Calu3 (cell line): ENCODE data around the gene PRKCZ. TPM values are rescaled to one million over a fixed set of nuclear protein-coding genes. Genes with fewer than 3 reads are reported as not detected.

ENCODE experiments used
- BruUV-seq: library from RNA; stranded (reverse); fragments of 400-500 nt; replicated peaks from 2 replicates; lab custom pipeline; 2021; lab: Mats Ljungman, UMichigan
- CTCF ChIA-PET: fragments of 300-600 bp; sonication (Branson Sonifier 250); formaldehyde crosslinking; loops from one replicate; lab custom pipeline; 2022; ENCODE audit warnings: antibody characterized with exemption; lab: Charles Lee
- DNase-seq: peaks from one replicate; pipeline ENCODE4 v3.0.0; 2022
- H3K27ac Mint-ChIP-seq: one replicate; pipeline ENCODE4 v1.8.0; 2022; ENCODE audit warnings: mixed read lengths; ENCODE audit not compliant: unreplicated experiment
- H3K27me3 Mint-ChIP-seq: one replicate; pipeline ENCODE4 v1.8.0; 2022; ENCODE audit warnings: mixed read lengths; ENCODE audit not compliant: unreplicated experiment
- H3K36me3 Mint-ChIP-seq: one replicate; pipeline ENCODE4 v1.8.0; 2022; ENCODE audit warnings: mild to moderate bottlenecking, moderate library complexity, mixed read lengths; ENCODE audit not compliant: insufficient read depth, unreplicated experiment
- H3K4me1 Mint-ChIP-seq: one replicate; pipeline ENCODE4 v1.8.0; 2022; ENCODE audit warnings: mild to moderate bottlenecking, low read depth, mixed read lengths; ENCODE audit not compliant: unreplicated experiment
- H3K4me3 Mint-ChIP-seq: one replicate; pipeline ENCODE4 v1.8.0; 2022; ENCODE audit warnings: mild to moderate bottlenecking, low read depth, moderate library complexity, mixed read lengths; ENCODE audit not compliant: unreplicated experiment
- H3K9me3 Mint-ChIP-seq: one replicate; pipeline ENCODE4 v1.8.0; 2022; ENCODE audit warnings: low read depth, mixed read lengths; ENCODE audit not compliant: unreplicated experiment
- intact Hi-C: fragments of 100-400 bp; cut with micrococcal nuclease; formaldehyde crosslinking; loops from one replicate; pipeline ENCODE4 v1.10.0; 2022; ENCODE audit not compliant: unreplicated experiment
- total RNA-seq: library from RNA; stranded (reverse); gene quantifications from 2 replicates; pipeline ENCODE4 v1.2.3, GENCODE V29; 2022
- TF ChIP-seq, protein P1 (sequence below): fragments of 200-600 bp; IDR thresholded peaks from one replicate; pipeline ENCODE4 v1.8.0; 2022; ENCODE audit warnings: antibody characterized with exemption; ENCODE audit not compliant: unreplicated experiment

PRKCZ gene
- total RNA-seq, 1 experiment from 2014 or later = 26.0 TPM

GRCh38 chr1:2224631-2225428 is 174.6 kb downstream of the PRKCZ start:
- Mint-ChIP-seq H3K27me3 (no peaks in the 10 kb centered on the region), H3K4me1 (no peaks in the 10 kb centered on the region), H3K4me3 (no peak overlapping the region), H3K27ac (no peak overlapping the region), H3K36me3 (peaks cover 28% of the 10 kb centered on the region), H3K9me3 (no peaks in the 10 kb centered on the region)
- DNase-seq = no peak
- TF ChIP-seq, protein P1, sequence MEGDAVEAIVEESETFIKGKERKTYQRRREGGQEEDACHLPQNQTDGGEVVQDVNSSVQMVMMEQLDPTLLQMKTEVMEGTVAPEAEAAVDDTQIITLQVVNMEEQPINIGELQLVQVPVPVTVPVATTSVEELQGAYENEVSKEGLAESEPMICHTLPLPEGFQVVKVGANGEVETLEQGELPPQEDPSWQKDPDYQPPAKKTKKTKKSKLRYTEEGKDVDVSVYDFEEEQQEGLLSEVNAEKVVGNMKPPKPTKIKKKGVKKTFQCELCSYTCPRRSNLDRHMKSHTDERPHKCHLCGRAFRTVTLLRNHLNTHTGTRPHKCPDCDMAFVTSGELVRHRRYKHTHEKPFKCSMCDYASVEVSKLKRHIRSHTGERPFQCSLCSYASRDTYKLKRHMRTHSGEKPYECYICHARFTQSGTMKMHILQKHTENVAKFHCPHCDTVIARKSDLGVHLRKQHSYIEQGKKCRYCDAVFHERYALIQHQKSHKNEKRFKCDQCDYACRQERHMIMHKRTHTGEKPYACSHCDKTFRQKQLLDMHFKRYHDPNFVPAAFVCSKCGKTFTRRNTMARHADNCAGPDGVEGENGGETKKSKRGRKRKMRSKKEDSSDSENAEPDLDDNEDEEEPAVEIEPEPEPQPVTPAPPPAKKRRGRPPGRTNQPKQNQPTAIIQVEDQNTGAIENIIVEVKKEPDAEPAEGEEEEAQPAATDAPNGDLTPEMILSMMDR = no peak
- intact Hi-C loops = no loop called here
- no TSS peak for BruUV-seq
- CTCF ChIA-PET = interaction anchor here (0.7 kb wide), 1 partner anchor 206 kb away, joined by 3 read pairs; no protein-coding TSS in a partner anchor

DNA sequence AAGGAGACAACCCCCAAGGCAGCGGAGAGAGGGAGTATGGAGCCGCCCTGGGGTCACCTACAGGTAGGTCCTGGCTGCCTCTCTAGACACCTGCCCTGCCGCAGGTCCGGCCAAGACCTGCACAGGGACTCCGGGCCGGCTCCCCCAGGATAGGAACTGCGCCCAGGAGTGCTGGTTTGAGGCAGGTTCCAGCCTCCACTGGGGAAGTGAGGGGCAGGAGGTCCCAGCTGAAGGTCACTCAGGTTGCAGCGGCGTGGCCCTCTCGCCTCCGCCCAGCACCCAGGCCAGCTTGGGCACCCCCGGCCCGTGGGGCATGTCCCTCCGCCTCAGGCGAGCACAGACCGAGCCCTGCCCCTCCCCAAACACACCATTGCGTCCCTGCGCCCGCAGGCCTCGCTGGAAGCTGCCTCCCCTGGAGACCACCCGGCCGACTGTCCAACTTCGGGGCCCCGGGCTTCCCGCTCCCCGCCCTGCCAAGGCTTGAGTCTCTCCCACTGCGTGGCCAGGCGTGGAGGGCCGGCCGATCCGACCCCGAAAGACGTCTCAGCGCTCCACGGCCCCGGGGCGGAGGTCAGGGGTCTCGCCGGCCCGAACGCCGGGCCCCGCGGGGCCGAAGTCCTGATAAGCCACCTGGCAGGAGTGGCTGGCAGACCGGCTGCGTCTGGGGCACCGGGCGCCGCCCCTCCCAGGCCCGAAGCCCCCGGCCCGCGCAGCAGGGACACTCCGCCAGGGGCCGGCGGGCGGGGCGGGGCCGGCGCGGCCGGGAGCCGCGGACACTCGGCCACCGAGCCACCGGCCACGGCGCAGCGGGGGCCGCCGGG is 176.5 kb downstream of the PRKCZ start:
- H3K4me1 Mint-ChIP-seq = peaks cover 5% of the 10 kb centered on the region
- H3K27me3 Mint-ChIP-seq = no peaks in the 10 kb centered on the region
- H3K36me3 Mint-ChIP-seq = peaks cover 47% of the 10 kb centered on the region
- H3K4me3 Mint-ChIP-seq = peak overlapping the region; percentile 59
- no peaks in the 10 kb centered on the region for H3K9me3 Mint-ChIP-seq
- H3K27ac Mint-ChIP-seq = peak overlapping the region; percentile 47
- CTCF ChIA-PET = interaction anchor here (0.6 kb wide), 1 partner anchor 29 kb away, joined by 3 read pairs; no protein-coding TSS in a partner anchor
- TF ChIP-seq, protein P1 = no peak
- intact Hi-C loops = no loop called here
- BruUV-seq = no TSS peak
- DNase-seq = no peak

DNA sequence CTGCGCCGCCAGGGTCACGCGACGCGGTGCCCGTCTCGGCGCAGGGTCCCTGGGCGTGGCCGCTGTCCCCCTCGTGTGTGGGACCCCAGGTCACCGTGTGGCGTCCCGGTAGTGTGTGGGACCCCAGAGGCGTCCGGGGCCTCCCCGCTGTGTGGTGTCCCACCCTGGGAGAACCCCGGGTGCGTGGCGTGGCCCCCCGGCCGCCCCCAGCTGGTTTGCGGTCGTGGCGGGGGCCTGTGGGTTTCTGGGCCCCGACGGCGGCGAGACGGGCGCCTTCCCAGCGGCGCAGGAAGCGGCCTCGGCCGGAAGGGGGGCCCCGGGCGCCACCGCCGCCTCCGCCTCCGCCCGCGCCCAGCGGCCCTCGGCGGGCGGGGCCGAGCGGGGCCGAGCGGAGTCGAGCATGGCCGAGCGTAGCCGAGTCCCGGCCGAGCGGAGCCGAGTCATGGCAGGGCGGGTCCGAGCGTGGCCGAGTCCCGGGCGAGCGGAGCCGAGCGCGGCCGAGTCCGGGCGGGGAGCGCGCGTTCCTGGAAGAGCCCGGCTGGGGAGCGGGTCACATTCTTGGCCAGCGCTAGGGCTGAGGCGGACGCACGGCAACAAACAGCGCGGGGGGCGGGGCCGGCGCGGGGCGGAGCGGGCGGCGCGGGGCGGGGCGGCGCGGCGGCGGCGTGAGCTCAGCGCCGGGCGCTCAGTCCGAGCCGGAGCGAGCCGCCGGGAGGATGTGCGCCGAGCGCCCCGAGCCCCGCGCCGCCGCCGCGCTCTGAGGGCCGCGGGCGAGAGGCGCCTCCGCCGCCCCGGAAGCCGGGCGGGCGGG is 177.3 kb downstream of the PRKCZ start:
- H3K27ac Mint-ChIP-seq = no peak overlapping the region
- TF ChIP-seq, protein P1 = no peak
- intact Hi-C loops = no loop called here
- H3K4me3 Mint-ChIP-seq = peak overlapping the region; percentile 59
- no peaks in the 10 kb centered on the region for H3K9me3 Mint-ChIP-seq
- peaks cover 13% of the 10 kb centered on the region for H3K4me1 Mint-ChIP-seq
- peak; percentile 95 for DNase-seq
- H3K36me3 Mint-ChIP-seq = peaks cover 49% of the 10 kb centered on the region
- CTCF ChIA-PET = interaction anchor here (0.6 kb wide), 1 partner anchor 28 kb away, joined by 3 read pairs; no protein-coding TSS in a partner anchor
- no peaks in the 10 kb centered on the region for H3K27me3 Mint-ChIP-seq
- no TSS peak for BruUV-seq

GRCh38 chr1:2228157-2228594 is 178.0 kb downstream of the PRKCZ start, which contains the start of gene SKI:
Gene SKI (plus strand): TSS chr1:2228319. CDS start chr1:2228767, 448 bp downstream.
- Mint-ChIP-seq H3K36me3 (peaks cover 54% of the 10 kb centered on the region), H3K4me3 (peak within 1 kb of the TSS; percentile 87), H3K27me3 (no peaks in the 10 kb centered on the region), H3K4me1 (peaks cover 20% of the 10 kb centered on the region), H3K27ac (peak within 1 kb of the TSS; percentile 52), H3K9me3 (no peaks in the 10 kb centered on the region)
- CTCF ChIA-PET = no interaction called here
- DNase-seq = no peak
- BruUV-seq = no TSS peak
- TF ChIP-seq, protein P1 = no peak
- intact Hi-C loops = no loop called here
